ENCODE results near the gene PNPLA6.
"Not testable (repeated sequence)": the region's sequence is repeated elsewhere in the genome, so short reads cannot be mapped to it uniquely, and the experiment has no call there.

The PNPLA6 gene

GRCh38 chr19:7556696-7557315, 21.3 kb downstream of the PNPLA6 start:
- no peak for DNase-seq

GRCh38 chr19:7558667-7559066, 23.1 kb downstream of the PNPLA6 start:
- no peak for DNase-seq

GRCh38 chr19:7559102-7559501, 23.6 kb downstream of the PNPLA6 start:
- no peak for DNase-seq

GRCh38 chr19:7560255-7560654, 24.7 kb downstream of the PNPLA6 start:
- no peak for DNase-seq

GRCh38 chr19:7561325-7561724, 25.8 kb downstream of the PNPLA6 start:
- DNase-seq: no peak

GRCh38 chr19:7562646-7563393, 27.3 kb downstream of the PNPLA6 start:
- DNase-seq: no peak

- DNase-seq: no peak
Observed at GRCh38 chr19:7564866-7565265, 29.3 kb downstream of the PNPLA6 start.

GRCh38 chr19:7565332-7565731, 29.8 kb downstream of the PNPLA6 start:
- DNase-seq: no peak

- DNase-seq: no peak
Observed at GRCh38 chr19:7570761-7571160, 35.2 kb downstream of the PNPLA6 start.

- DNase-seq: no peak
Observed at GRCh38 chr19:7575434-7576040, 40.0 kb downstream of the PNPLA6 start.

- not testable (repeated sequence) for DNase-seq
Observed at GRCh38 chr19:7577422-7577821, 41.9 kb downstream of the PNPLA6 start.

- no peak for DNase-seq
Observed at GRCh38 chr19:7578127-7578526, 42.6 kb downstream of the PNPLA6 start.

- DNase-seq: no peak
Observed at GRCh38 chr19:7579182-7579581, 43.7 kb downstream of the PNPLA6 start.

- DNase-seq: no peak
Observed at GRCh38 chr19:7582446-7582845, 46.9 kb downstream of the PNPLA6 start.

GRCh38 chr19:7589822-7590221, 54.3 kb downstream of the PNPLA6 start:
- DNase-seq: no peak

- DNase-seq: no peak
Observed at GRCh38 chr19:7590256-7590655, 54.7 kb downstream of the PNPLA6 start.

- peak; percentile 25 for DNase-seq
Observed at GRCh38 chr19:7595466-7596133, 60.1 kb downstream of the PNPLA6 start, which contains the start of gene CAMSAP3. Gene CAMSAP3 (plus strand): TSS chr19:7595863. CDS start chr19:7596003, 140 bp downstream.

GRCh38 chr19:7596211-7596937, 60.9 kb downstream of the PNPLA6 start:
- DNase-seq: no peak

- no peak for DNase-seq
Observed at GRCh38 chr19:7597689-7598088, 62.2 kb downstream of the PNPLA6 start.

- DNase-seq: no peak
Observed at GRCh38 chr19:7598180-7598579, 62.7 kb downstream of the PNPLA6 start.

- no peak for DNase-seq
Observed at GRCh38 chr19:7600721-7601120, 65.2 kb downstream of the PNPLA6 start.

- DNase-seq: no peak
Observed at GRCh38 chr19:7602240-7602934, 66.9 kb downstream of the PNPLA6 start.

Measured in NCI-H1436 treated with DMSO at 0.1 percent for 48 hours (cell line).